HG02798 (cell line): ENCODE measurements around the gene PCP2.
A peak's percentile ranks its signal among the peaks of the same experiment; 100 is the strongest.
"Not testable (repeated sequence)": the region's sequence is repeated elsewhere in the genome, so short reads cannot be mapped to it uniquely, and the experiment has no call there.

Source experiments
- ATAC-seq: cut with Tn5 transposase; IDR thresholded peaks from one replicate; pipeline ENCODE4 v1.9.1; 2021; ENCODE audit warnings: mild to moderate bottlenecking; ENCODE audit not compliant: unreplicated experiment, poor library complexity

PCP2 gene

GRCh38 chr19:7662657-7663056 lies 29.1 kb upstream of the PCP2 start:
- no peak for ATAC-seq

- ATAC-seq = no peak
Observed at GRCh38 chr19:7661744-7662538, 28.4 kb upstream of the PCP2 start.

GRCh38 chr19:7658219-7658686 lies 24.7 kb upstream of the PCP2 start:
- peak; percentile 75 for ATAC-seq

GRCh38 chr19:7657131-7657751 lies 23.7 kb upstream of the PCP2 start:
- no peak for ATAC-seq

- ATAC-seq = no peak
Observed at GRCh38 chr19:7655581-7655980, 22.1 kb upstream of the PCP2 start.

GRCh38 chr19:7654401-7654800 lies 20.9 kb upstream of the PCP2 start:
- ATAC-seq = no peak

- peak; percentile 55 for ATAC-seq
Observed at GRCh38 chr19:7652061-7652641, 18.6 kb upstream of the PCP2 start.

- no peak for ATAC-seq
Observed at GRCh38 chr19:7650148-7650547, 16.6 kb upstream of the PCP2 start.

GRCh38 chr19:7648265-7649014 lies 14.9 kb upstream of the PCP2 start:
- no peak for ATAC-seq

- ATAC-seq = no peak
Observed at GRCh38 chr19:7647156-7647555, 13.6 kb upstream of the PCP2 start.

GRCh38 chr19:7646426-7646700 lies 12.8 kb upstream of the PCP2 start:
- no peak for ATAC-seq

- no peak for ATAC-seq
Observed at GRCh38 chr19:7645656-7646425, 12.3 kb upstream of the PCP2 start.

- no peak for ATAC-seq
Observed at GRCh38 chr19:7645163-7645562, 11.6 kb upstream of the PCP2 start.

- no peak for ATAC-seq
Observed at GRCh38 chr19:7644550-7644877, 11.0 kb upstream of the PCP2 start.

GRCh38 chr19:7643629-7644549 lies 10.4 kb upstream of the PCP2 start:
- not testable (repeated sequence) for ATAC-seq

GRCh38 chr19:7643031-7643415 lies 9.5 kb upstream of the PCP2 start:
- ATAC-seq = no peak

- no peak for ATAC-seq
Observed at GRCh38 chr19:7642295-7643030, 8.9 kb upstream of the PCP2 start.

GRCh38 chr19:7641290-7642276 lies 8.1 kb upstream of the PCP2 start:
- no peak for ATAC-seq
